ENCODE data around the gene SYCE3.

Gene SYCE3

DNA sequence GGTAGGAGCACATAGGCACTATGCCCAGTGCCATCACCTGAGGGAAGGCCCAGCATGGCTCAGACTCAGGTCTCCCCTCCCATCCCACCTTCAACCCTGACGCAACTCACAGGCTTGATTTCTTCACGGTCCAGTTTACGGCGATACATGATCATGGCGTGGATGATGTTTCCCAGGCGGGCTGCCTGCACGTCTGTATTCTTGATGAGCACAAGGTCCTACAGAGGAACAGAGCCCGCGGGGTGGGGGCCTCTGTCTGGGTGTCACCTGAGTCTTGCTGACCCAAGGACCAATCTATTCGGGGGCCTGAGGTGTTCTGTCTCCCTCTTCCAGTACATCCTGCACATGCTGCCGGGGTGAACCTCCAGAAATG, 11.7 kb upstream of the SYCE3 start:
- no peak for DNase-seq

DNA sequence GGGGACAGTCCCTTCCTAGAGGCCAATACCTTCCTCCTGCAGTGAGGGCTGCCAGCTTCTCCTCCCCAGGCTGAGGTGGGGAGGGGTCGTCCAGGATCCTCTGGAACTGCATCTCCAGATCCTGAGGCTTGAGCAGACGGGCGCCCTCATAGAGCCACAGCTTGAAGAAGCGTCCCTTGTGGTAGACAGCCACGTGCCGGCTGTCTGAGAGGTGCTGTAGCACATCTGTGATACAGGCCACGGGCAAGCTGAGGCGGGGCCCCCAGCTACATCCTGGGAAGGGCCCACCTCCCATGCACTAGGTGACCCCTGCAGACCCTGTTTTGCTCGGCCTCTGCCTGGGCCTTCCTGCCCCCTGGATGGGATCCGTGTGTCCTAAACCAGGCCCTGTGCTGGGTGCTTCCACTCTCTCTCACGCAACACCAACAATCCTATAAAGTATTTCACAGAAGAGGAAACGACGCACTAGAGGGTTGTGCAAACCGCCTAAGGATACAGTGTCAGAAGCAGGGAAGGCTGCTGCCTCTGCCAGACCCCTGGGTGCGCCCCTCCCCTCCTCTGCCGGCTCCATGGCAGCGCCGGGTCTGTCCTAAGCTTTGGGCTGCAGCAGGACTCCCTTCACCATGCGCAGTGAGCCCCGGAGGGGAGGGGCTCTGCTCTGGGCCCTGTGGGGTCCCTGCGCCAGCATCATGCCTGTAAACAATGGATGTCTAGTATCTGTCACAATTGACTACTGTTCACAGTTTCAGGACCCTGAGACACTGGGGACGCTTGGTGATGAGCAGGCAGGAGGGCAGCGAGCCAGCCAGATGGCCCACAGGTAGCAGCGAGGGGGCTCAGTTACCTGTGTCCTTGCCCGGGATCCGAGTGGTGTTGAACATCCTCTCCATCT, 11.0 kb upstream of the SYCE3 start:
- no peak for DNase-seq

- DNase-seq, result no peak
Measured at GRCh38 chr22:50572965-50573364, 10.2 kb upstream of the SYCE3 start.

GRCh38 chr22:50571264-50572175, 8.8 kb upstream of the SYCE3 start:
- no peak for DNase-seq

DNA sequence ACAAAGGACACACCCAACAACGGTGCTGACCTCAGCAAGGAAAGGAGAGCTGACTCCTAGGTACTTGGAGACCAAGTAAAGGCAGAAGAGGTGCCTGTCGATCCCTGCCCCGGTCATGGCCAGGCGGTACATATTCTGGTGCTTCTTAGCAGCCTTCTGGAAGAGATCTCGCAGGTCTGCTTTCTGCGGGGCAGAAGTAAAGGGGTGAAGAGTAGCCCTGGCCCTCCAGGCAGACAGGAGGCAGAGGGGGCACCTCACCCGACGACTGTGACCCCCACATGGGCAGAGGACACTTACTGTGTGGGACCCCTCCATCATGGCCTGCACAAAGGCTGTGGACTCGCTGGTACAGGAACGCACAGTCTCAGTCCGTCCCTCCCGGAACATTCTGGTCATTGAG, 8.1 kb upstream of the SYCE3 start:
- no peak for DNase-seq

DNA sequence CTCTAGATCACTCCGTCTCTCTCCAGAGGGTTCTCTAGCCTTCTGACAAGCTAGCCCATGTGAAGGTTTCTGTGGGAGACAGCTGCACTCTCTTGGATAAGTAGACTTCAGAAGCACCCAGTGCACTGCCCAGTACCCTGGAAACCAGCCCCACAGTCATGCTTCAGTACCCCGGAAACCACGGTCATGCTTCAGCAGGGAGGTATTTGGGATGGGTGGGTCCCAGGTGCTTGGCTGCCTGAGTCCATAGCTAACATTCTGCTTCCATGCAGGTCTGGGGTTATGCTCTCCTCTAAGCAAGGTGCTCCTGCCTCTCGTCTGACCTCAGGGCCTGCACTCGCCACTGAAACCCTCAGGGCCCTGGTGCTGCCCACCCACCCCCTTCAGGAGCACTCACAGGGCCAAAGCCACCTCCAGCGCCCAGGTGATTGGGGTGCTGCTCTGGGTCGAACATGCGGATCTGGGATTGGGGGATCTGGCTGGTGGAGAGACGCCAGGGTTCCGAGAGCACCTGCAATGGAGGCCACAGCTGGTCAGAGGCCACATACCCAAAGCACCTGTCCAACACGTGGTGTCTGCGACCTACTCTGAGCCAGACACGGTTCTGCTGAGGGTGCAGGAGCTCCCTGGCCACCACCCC, 7.3 kb upstream of the SYCE3 start:
- no peak for DNase-seq

DNA sequence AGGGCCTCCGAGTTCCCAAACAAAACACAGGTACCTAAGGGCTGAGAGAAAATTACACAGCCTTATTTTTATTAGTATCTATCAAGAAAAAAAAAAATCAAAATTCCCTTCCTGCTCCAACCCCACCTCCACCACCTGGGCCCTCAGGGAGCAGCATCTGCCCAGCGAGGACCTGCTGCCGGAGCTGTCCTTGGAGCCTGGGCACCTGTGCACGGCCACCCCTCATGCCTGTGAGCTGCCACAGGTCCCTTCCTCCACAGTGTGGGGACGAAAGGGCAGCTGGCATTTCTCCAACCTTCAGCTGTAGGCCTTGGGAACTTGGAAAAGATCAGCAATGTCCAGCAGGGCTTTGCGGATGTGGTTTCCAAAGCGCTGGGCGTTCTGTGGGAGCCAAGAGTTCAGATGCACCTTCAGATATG, 6.3 kb upstream of the SYCE3 start:
- DNase-seq, result no peak

GRCh38 chr22:50568626-50569025, 5.9 kb upstream of the SYCE3 start:
- no peak for DNase-seq

- no peak for DNase-seq
Measured at GRCh38 chr22:50567721-50568252, 5.1 kb upstream of the SYCE3 start.

- DNase-seq, result no peak
Measured at GRCh38 chr22:50564289-50564688, 1.6 kb upstream of the SYCE3 start.

DNA sequence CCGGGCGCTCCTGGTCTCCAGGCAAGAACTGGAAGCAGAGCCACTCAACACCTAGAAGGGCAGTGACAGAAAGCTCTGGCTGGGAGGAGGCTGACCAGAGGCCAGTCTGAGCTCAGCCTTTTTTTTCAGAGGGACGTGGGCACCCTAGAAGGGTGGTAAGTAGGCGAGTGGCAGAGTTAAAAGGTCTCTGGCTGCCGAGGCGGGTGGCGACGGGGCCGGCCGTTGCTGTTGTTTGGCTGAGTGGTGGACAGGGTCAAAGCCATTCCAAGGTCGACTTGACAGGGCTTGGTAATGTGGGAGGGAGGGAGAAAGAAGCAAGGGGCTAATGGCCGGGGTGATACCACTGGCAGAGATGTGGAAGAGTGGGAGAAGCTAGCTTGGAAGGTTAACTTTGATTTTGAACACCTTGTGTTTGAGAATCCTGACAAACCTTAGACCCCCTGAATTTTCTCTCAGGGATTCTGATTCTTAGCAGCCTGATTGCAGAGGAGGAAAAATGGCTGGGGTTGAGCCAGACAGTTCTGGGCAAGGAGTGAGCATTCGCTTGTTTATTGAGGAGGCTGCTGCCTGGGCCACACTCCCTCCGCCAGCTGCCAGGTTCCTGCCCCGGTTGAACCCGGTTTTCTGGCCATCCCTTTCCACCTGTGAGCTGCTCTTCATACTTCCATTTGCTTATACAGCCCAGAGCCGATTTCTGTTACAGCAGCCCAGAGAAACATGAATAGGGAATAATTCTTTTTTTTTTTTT, 868 bp upstream of the SYCE3 start:
- DNase-seq, result no peak

DNA sequence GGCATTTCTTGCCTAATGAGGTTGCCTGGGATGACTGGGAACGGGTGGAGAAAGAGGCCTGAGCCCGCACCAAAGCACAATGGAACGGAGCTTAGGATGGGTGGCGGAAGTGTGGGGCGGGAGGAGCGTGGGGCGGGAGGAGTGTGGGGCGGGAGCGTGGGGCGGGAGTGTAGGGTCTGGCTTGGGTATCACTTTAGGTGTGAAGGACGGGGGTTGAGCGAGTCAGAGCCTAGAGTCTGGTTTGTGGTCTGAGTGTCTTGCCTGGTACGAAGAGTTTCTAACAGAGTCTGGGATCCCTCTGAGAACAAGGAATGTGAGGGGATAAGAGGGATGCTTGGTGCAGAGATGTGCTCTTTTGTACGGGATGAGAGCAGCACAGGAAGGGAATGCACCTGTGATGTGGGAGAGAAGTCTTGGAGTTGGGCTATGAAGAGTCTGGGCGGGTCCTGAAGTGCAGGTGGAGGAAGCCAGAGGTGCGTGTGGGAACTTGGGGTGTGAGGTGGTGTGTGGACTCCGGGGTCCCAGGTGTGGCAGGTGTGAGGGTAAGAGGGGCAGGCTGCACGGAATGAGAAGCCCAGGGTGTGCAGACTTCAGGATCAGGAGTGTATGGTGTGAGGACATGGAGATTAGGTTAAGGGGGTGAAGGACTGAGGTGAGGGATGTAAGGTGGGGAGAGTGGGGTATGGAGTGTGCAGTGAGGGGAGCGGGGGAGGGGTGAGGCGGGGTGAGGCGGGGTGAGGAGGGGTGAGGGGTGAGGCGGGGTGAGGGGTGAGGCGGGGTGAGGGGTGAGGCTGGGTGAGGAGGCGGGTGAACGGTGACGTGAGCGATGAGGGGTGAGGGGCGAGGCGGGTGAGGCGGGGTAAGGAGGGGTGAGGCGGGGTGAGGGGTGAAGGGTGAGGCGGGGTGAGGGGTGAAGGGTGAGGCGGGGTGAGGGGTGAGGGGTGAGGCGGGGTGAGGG, 1.0 kb downstream of the SYCE3 start:
- no peak for DNase-seq

DNA sequence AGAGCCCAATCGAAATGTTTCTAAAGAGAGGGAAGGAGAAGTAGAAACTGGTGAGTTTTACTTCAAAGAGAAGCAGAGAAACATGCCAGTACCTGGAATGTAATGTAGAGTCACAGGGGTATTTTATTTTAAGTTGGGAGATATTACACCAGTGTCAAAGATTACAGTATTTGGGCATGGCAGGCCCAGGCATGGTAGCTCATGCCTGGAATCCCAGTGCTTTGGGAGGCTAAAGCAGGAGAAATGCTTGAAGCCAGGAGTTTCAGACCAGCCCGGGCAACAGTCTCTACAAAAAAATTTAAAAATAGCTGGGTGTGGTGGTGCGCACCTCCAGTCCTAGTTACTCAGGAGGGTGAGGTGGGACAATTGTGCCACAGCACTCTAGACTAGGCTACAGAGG, 2.7 kb downstream of the SYCE3 start:
- no peak for DNase-seq

- DNase-seq, result no peak
Measured at GRCh38 chr22:50556703-50557102, 6.0 kb downstream of the SYCE3 start.

GRCh38 chr22:50553310-50553709, 9.4 kb downstream of the SYCE3 start:
- DNase-seq, result no peak

GRCh38 chr22:50551160-50551752, 11.5 kb downstream of the SYCE3 start:
- no peak for DNase-seq

GRCh38 chr22:50550395-50550794, 12.3 kb downstream of the SYCE3 start:
- DNase-seq, result no peak

DNA sequence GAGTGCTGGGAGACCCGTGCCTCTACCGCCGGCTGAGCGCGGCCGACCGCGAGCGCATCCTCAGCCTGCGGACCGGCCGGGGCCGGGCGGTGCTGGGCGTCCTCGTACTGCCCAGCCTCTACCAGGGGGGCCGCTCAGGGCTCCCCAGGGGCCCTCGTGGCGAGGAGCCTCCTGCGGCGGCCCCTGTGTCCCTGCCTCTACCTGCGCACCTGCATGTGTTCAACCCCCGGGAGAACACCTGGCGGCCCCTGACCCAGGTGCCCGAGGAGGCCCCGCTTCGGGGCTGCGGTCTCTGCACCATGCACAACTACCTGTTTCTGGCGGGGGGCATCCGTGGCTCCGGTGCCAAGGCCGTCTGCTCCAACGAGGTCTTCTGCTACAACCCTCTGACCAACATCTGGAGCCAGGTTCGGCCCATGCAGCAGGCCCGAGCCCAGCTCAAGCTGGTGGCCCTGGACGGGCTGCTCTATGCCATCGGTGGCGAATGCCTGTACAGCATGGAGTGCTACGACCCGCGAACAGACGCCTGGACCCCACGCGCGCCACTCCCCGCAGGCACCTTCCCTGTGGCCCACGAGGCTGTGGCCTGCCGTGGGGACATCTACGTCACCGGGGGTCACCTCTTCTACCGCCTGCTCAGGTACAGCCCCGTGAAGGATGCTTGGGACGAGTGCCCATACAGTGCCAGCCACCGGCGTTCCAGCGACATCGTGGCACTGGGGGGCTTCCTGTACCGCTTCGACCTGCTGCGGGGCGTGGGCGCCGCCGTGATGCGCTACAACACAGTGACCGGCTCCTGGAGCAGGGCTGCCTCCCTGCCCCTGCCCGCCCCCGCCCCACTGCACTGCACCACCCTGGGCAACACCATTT, 13.6 kb downstream of the SYCE3 start:
- no peak for DNase-seq

- no peak for DNase-seq
Measured at GRCh38 chr22:50548040-50548920, 14.4 kb downstream of the SYCE3 start.

Data from NCI-H1436 (cell line).